Gastroesophageal sphincter (tissue), 4 donors: ENCODE data around the gene MED25. TPM values are rescaled to one million over a fixed set of nuclear protein-coding genes. Genes with fewer than 3 reads are reported as not detected.

Experiments used
- ATAC-seq: fragments of 150-250 bp; one replicate; pipeline ENCODE4 v1.9.1; 2016; ENCODE audit warnings: mild to moderate bottlenecking, moderate library complexity
- H3K27ac ChIP-seq, 4 donors: fragments of 200-600 bp; sonication (generic) in 3 of 4; 1 replicate in 3 of 4; 2 replicates in 1 of 4; pipeline ENCODE4 v1.5.1; 2016 to 2019
- H3K27me3 ChIP-seq: fragments of 200-600 bp; sonication (generic); one replicate; pipeline ENCODE4 v1.5.1; 2019
- H3K36me3 ChIP-seq, 2 donors: fragments of 200-600 bp; sonication (generic); one replicate each; pipeline ENCODE4 v1.5.1; 2019; ENCODE audit warnings: control low read depth in 1 of 2
- H3K4me1 ChIP-seq, 3 donors: fragments of 200-600 bp; sonication (generic); 1 replicate in 2 of 3; 2 replicates in 1 of 3; pipeline ENCODE4 v1.5.1; 2016 to 2019; ENCODE audit warnings: control low read depth in 2 of 3
- H3K4me3 ChIP-seq, 2 donors: fragments of 200-600 bp; sonication (generic); one replicate each; pipeline ENCODE4 v1.5.1; 2019; ENCODE audit warnings: mild to moderate bottlenecking in 1 of 2, moderate library complexity in 1 of 2
- H3K9me3 ChIP-seq, 3 donors: fragments of 200-600 bp; sonication (generic); one replicate each; pipeline ENCODE4 v1.5.1; 2017 to 2019; ENCODE audit warnings: control low read depth in 2 of 3
- EP300 ChIP-seq: sonication (generic); formaldehyde crosslinking; IDR thresholded peaks from one replicate; pipeline ENCODE4 v1.6.1; 2017; ENCODE audit warnings: antibody characterized with exemption, mild to moderate bottlenecking
- POLR2A ChIP-seq, 2 donors: fragments of 450-650 bp; IDR thresholded peaks; one replicate each; pipeline ENCODE4 v1.6.1; 2017; ENCODE audit warnings: antibody characterized with exemption in 2 of 2, mild to moderate bottlenecking in 2 of 2, moderate library complexity in 1 of 2
- POLR2AphosphoS5 ChIP-seq: sonication (generic); formaldehyde crosslinking; IDR thresholded peaks from one replicate; pipeline ENCODE4 v1.6.1; 2017; ENCODE audit warnings: antibody characterized with exemption
- WGBS, 2 donors: methylation state at CpG; one replicate each; pipeline ENCODE4 v1.1.5; 2018; ENCODE audit warnings: low coverage in 1 of 2; 5-methylcytosine and 5-hydroxymethylcytosine counted together
- total RNA-seq, 4 donors: library from RNA; depleted of rRNA; stranded (reverse); fragments of >200 nt; gene quantifications; one replicate each; pipeline ENCODE4 v1.1.0, GENCODE V29; 2016
- TF ChIP-seq, protein P1 (sequence below), 4 experiments: fragments of 200-600 bp in 2 of 4; fragments of 450-650 bp in 2 of 4; sonication (generic) in 1 of 4; IDR thresholded peaks; one replicate each; pipeline ENCODE4 v1.5.1; 2017 to 2019; ENCODE audit warnings: antibody characterized with exemption in 4 of 4, mild to moderate bottlenecking in 2 of 4, moderate library complexity in 2 of 4

The MED25 gene
- total RNA-seq, 4 donors from 2014 or later: 26.7 to 36.1 (median 28.7) TPM

- TF ChIP-seq EP300 (no peak), POLR2A (IDR thresholded peaks at IDR 0.05) (no peak), POLR2AphosphoS5 (no peak)
- TF ChIP-seq, protein P1, sequence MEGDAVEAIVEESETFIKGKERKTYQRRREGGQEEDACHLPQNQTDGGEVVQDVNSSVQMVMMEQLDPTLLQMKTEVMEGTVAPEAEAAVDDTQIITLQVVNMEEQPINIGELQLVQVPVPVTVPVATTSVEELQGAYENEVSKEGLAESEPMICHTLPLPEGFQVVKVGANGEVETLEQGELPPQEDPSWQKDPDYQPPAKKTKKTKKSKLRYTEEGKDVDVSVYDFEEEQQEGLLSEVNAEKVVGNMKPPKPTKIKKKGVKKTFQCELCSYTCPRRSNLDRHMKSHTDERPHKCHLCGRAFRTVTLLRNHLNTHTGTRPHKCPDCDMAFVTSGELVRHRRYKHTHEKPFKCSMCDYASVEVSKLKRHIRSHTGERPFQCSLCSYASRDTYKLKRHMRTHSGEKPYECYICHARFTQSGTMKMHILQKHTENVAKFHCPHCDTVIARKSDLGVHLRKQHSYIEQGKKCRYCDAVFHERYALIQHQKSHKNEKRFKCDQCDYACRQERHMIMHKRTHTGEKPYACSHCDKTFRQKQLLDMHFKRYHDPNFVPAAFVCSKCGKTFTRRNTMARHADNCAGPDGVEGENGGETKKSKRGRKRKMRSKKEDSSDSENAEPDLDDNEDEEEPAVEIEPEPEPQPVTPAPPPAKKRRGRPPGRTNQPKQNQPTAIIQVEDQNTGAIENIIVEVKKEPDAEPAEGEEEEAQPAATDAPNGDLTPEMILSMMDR (IDR thresholded peaks at IDR 0.05): no peak
- no peaks in the 10 kb centered on the region for H3K9me3 ChIP-seq
- H3K4me1 ChIP-seq: peaks cover 0 to 8% (median 0%) of the 10 kb centered on the region in 3 donors
- no peaks in the 10 kb centered on the region for H3K27me3 ChIP-seq
- WGBS, 2 donors: 80 to 83% methylated on average over 5 of the region's 6 CpGs
- peaks cover 0 to 64% of the 10 kb centered on the region in 2 donors for H3K36me3 ChIP-seq
- H3K4me3 ChIP-seq: no peak overlapping the region
- ATAC-seq: no peak
- H3K27ac ChIP-seq: no peak overlapping the region
Observed at GRCh38 chr19:49824662-49825061, 6.6 kb downstream of the MED25 start.

DNA sequence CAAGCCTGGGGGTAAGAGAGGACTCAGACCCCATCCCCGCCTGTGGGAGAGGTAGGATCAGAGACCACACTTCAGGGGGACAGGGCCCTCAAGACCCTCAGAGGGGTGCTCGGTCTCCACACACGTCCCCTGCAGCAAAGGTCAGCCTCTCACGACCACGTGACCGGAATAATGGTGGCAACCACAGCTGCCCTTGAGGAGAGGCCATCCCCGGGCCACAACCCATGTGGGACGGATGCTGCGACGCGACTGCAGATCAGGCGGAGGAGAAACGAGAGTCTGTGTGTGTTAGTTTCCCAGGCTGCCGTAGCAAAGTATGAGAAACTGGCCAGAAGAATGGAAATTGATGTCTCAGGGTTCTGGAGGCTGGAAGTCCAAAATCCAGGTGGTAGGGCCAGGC lies 8.9 kb downstream of the MED25 start:
- no peaks in the 10 kb centered on the region for H3K4me1 ChIP-seq
- ATAC-seq: no peak
- 79 to 95% methylated on average over 4 to 6 of the region's 14 CpGs for WGBS, 2 donors
- no peak overlapping the region for H3K27ac ChIP-seq
- no peak overlapping the region for H3K4me3 ChIP-seq
- no peaks in the 10 kb centered on the region for H3K27me3 ChIP-seq
- TF ChIP-seq EP300: no peak
- no peak for TF ChIP-seq POLR2A (IDR thresholded peaks at IDR 0.05)
- no peak for TF ChIP-seq POLR2AphosphoS5
- TF ChIP-seq, protein P1 (IDR thresholded peaks at IDR 0.05): no peak
- H3K9me3 ChIP-seq: no peaks in the 10 kb centered on the region
- peaks cover 0 to 78% of the 10 kb centered on the region in 2 donors for H3K36me3 ChIP-seq

DNA sequence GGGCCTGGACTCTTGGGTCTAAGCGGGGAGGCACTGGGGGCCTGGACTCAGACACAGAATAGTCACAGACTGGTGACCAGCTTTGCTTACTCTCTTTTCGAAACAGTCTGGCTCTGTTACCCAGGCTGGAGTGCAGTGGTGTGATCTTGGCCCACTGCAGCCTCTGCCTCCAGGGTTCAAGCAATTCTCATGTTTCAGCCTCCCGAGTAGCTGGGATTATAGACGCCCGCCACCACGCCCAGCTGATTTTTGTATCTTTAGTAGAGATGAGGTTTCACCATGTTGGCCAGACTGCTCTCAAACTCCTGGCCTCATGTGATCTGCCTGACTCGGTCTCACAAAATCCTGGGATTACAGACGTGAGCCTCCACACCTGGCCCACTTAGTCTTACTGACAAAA lies 11.1 kb downstream of the MED25 start:
- Histone ChIP-seq H3K27me3 (no peaks in the 10 kb centered on the region), H3K4me3 (no peak overlapping the region), H3K36me3 (peaks cover 0 to 84% of the 10 kb centered on the region in 2 donors), H3K27ac (no peak overlapping the region), H3K4me1 (no peaks in the 10 kb centered on the region), H3K9me3 (no peaks in the 10 kb centered on the region)
- no peak for TF ChIP-seq EP300
- TF ChIP-seq, protein P1 (IDR thresholded peaks at IDR 0.05): no peak
- no peak for TF ChIP-seq POLR2AphosphoS5
- no peak for TF ChIP-seq POLR2A (IDR thresholded peaks at IDR 0.05)
- no peak for ATAC-seq
- 89% methylated on average over 5 of the region's 8 CpGs; no CpG with 5 or more reads in 1 of the 2 donors for WGBS, 2 donors

DNA sequence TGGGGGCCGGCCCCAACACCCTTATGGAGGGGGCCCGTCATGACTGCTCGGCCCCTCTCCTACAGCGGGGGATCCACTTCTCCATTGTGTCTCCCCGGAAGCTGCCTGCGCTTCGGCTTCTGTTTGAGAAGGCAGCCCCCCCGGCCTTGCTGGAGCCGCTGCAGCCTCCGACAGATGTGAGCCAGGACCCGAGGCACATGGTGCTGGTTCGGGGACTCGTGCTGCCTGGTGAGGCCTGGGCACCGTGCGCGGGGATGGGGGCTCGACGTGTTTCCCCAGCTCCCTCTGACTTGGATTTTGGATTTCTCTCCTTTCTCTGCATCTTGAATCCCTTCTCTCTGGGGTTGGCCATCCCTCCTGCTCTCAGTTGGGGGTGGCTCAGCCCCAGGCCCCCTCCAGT lies 11.6 kb downstream of the MED25 start:
- peaks cover 0 to 84% of the 10 kb centered on the region in 2 donors for H3K36me3 ChIP-seq
- no peaks in the 10 kb centered on the region for H3K4me1 ChIP-seq
- no peaks in the 10 kb centered on the region for H3K27me3 ChIP-seq
- H3K9me3 ChIP-seq: no peaks in the 10 kb centered on the region
- H3K4me3 ChIP-seq: no peak overlapping the region
- ATAC-seq: no peak
- H3K27ac ChIP-seq: no peak overlapping the region
- TF ChIP-seq POLR2A (IDR thresholded peaks at IDR 0.05) (no peak), POLR2AphosphoS5 (no peak), EP300 (no peak)
- TF ChIP-seq, protein P1 (IDR thresholded peaks at IDR 0.05): no peak
- 100% methylated on average over 2 of the region's 18 CpGs; no CpG with 5 or more reads in 1 of the 2 donors for WGBS, 2 donors

- Histone ChIP-seq H3K4me3 (no peak overlapping the region), H3K27me3 (no peaks in the 10 kb centered on the region), H3K4me1 (no peaks in the 10 kb centered on the region), H3K9me3 (no peaks in the 10 kb centered on the region), H3K36me3 (peaks cover 0 to 92% of the 10 kb centered on the region in 2 donors), H3K27ac (no peak overlapping the region)
- TF ChIP-seq EP300 (no peak), POLR2AphosphoS5 (no peak), POLR2A (IDR thresholded peaks at IDR 0.05) (no peak)
- TF ChIP-seq, protein P1 (IDR thresholded peaks at IDR 0.05): no peak
- ATAC-seq: no peak
- WGBS, 2 donors: no CpG with 5 or more reads among the region's 12 CpGs
Observed at GRCh38 chr19:49830766-49831165, 12.7 kb downstream of the MED25 start.
